Panc1 (cell line): ENCODE results near the gene SCYGR7. TPM values are rescaled to one million over a fixed set of nuclear protein-coding genes. Genes with fewer than 3 reads are reported as not detected.

Experiments used
- ATAC-seq: fragments of 200-7000 bp; cut with Tn5 transposase; 2 replicates; pipeline ENCODE4 v1.9.1; 2020; ENCODE audit warnings: mild to moderate bottlenecking, moderate library complexity
- BruUV-seq: library from RNA; stranded (reverse); fragments of 400-500 nt; replicated peaks from 2 replicates; lab custom pipeline; 2021; lab: Mats Ljungman, UMichigan
- CTCF ChIA-PET: fragments of 300-600 bp; sonication (Branson Sonifier 250); formaldehyde crosslinking; loops from one replicate; lab custom pipeline; 2022; ENCODE audit warnings: antibody characterized with exemption; lab: Charles Lee
- POLR2A ChIA-PET: fragments of 300-600 bp; sonication (Branson Sonifier 250); formaldehyde crosslinking; loops from one replicate; lab custom pipeline; 2022; ENCODE audit warnings: antibody characterized with exemption; lab: Charles Lee
- DNase-seq: peaks from one replicate; pipeline ENCODE4 v3.0.0-alpha.2; 2010; ENCODE audit warnings: low read depth, low spot score
- H3K27ac ChIP-seq: 2 replicates; pipeline ENCODE4 v1.5.1; 2011; ENCODE audit warnings: mild to moderate bottlenecking, low read length, inconsistent platforms
- H3K27me3 ChIP-seq: fragments of 200-500 bp; sonication (Bioruptor generic); 2 replicates; pipeline ENCODE4 v1.6.0; 2014; ENCODE audit warnings: low read length, inconsistent platforms; ENCODE audit not compliant: control insufficient read depth, insufficient read depth
- H3K36me3 ChIP-seq: fragments of 200-500 bp; sonication (Bioruptor generic); 2 replicates; pipeline ENCODE4 v1.5.1; 2014; ENCODE audit warnings: inconsistent platforms, mild to moderate bottlenecking, low read length, moderate library complexity; ENCODE audit not compliant: control insufficient read depth, insufficient read depth
- H3K4me1 ChIP-seq: 2 replicates; pipeline ENCODE4 v1.5.1; 2011; ENCODE audit warnings: inconsistent platforms, mild to moderate bottlenecking, low read length, moderate library complexity; ENCODE audit not compliant: control insufficient read depth, insufficient read depth
- H3K4me3 ChIP-seq, 2 experiments: 2 replicates each; pipeline ENCODE4 v1.5.1; 2011 to 2012; ENCODE audit warnings: low read depth in 2 of 2, low read length in 2 of 2, mild to moderate bottlenecking in 2 of 2, inconsistent platforms in 1 of 2, moderate library complexity in 1 of 2
- H3K9me3 ChIP-seq: fragments of 200-500 bp; sonication (Bioruptor generic); 2 replicates; pipeline ENCODE4 v1.5.1; 2014; ENCODE audit warnings: low read depth, mild to moderate bottlenecking, inconsistent platforms, low read length, moderate library complexity; ENCODE audit not compliant: control insufficient read depth, insufficient read depth
- CTCF ChIP-seq: fragments of 450-650 bp; IDR thresholded peaks from 2 replicates; pipeline ENCODE4 v1.5.1; 2017; ENCODE audit warnings: mild to moderate bottlenecking
- POLR2AphosphoS5 ChIP-seq: IDR thresholded peaks from 2 replicates; pipeline ENCODE4 v1.6.1; 2012; ENCODE audit warnings: mild to moderate bottlenecking, low read depth, low read length, moderate library complexity
- SIN3A ChIP-seq: IDR thresholded peaks from 2 replicates; pipeline ENCODE4 v1.6.1; 2012; ENCODE audit warnings: low read depth, mild to moderate bottlenecking, low read length, moderate library complexity, borderline replicate concordance; ENCODE audit not compliant: insufficient read depth
- TCF7L2 ChIP-seq: IDR thresholded peaks from 2 replicates; pipeline ENCODE4 v1.6.1; 2011; ENCODE audit warnings: mild to moderate bottlenecking, low read depth, low read length, inconsistent platforms
- in situ Hi-C: cut with HindIII; loops from 2 replicates; pipeline ENCODE4 v1.10.0; 2016; ENCODE audit warnings: low sequenced_read_pairs, low pct_unique_long_range_greater_than_20kb
- intact Hi-C: fragments of 100-400 bp; cut with micrococcal nuclease; formaldehyde crosslinking; loops from one replicate; pipeline ENCODE4 v1.10.0; 2022; ENCODE audit not compliant: unreplicated experiment
- total RNA-seq: library from RNA; stranded (reverse); gene quantifications from one replicate; pipeline ENCODE4 v1.2.1, GENCODE V29; 2021; ENCODE audit not compliant: unreplicated experiment
- TF ChIP-seq, protein P1 (sequence below), 2 experiments: IDR thresholded peaks; 2 replicates each; pipeline ENCODE4 v1.6.1; 2011 to 2012; ENCODE audit warnings: low read depth in 2 of 2, control low read depth in 1 of 2, low read length in 1 of 2, mild to moderate bottlenecking in 1 of 2, moderate library complexity in 1 of 2; ENCODE audit not compliant: insufficient read depth in 1 of 2

Gene SCYGR7
- total RNA-seq, 1 experiment from 2014 or later: not detected

GRCh38 chr2:227766373-227766883 is 38.3 kb downstream of the SCYGR7 start:
- TF ChIP-seq, protein P1, sequence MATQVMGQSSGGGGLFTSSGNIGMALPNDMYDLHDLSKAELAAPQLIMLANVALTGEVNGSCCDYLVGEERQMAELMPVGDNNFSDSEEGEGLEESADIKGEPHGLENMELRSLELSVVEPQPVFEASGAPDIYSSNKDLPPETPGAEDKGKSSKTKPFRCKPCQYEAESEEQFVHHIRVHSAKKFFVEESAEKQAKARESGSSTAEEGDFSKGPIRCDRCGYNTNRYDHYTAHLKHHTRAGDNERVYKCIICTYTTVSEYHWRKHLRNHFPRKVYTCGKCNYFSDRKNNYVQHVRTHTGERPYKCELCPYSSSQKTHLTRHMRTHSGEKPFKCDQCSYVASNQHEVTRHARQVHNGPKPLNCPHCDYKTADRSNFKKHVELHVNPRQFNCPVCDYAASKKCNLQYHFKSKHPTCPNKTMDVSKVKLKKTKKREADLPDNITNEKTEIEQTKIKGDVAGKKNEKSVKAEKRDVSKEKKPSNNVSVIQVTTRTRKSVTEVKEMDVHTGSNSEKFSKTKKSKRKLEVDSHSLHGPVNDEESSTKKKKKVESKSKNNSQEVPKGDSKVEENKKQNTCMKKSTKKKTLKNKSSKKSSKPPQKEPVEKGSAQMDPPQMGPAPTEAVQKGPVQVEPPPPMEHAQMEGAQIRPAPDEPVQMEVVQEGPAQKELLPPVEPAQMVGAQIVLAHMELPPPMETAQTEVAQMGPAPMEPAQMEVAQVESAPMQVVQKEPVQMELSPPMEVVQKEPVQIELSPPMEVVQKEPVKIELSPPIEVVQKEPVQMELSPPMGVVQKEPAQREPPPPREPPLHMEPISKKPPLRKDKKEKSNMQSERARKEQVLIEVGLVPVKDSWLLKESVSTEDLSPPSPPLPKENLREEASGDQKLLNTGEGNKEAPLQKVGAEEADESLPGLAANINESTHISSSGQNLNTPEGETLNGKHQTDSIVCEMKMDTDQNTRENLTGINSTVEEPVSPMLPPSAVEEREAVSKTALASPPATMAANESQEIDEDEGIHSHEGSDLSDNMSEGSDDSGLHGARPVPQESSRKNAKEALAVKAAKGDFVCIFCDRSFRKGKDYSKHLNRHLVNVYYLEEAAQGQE (IDR thresholded peaks at IDR 0.05; ENCODE audit: insufficient read depth in 1 of 2, low read depth in 2 of 2, low read length in 1 of 2): no peak
- TF ChIP-seq CTCF (peak; percentile 84), TCF7L2 (no peak)
- DNase-seq (peak; percentile 53), ATAC-seq (peak; percentile 99)
- H3K9me3 ChIP-seq: no peaks in the 10 kb centered on the region
- no peaks in the 10 kb centered on the region for H3K4me1 ChIP-seq
- H3K4me3 ChIP-seq: no peak overlapping the region
- H3K36me3 ChIP-seq: no peaks in the 10 kb centered on the region
- BruUV-seq: no TSS peak
- intact Hi-C loops (loop anchor here (1.0 to 10.0 kb wide), 3 partner anchors 108 to 360 kb away; no protein-coding TSS in a partner anchor), in situ Hi-C loops (no loop called here)
- H3K27me3 ChIP-seq: no peaks in the 10 kb centered on the region
- POLR2A ChIA-PET: no interaction called here
- CTCF ChIA-PET: interaction anchor here (0.5 to 2.5 kb wide), 6 partner anchors 108 to 296 kb away, joined by 3 to 33 read pairs (median 4); no protein-coding TSS in a partner anchor
- no peak overlapping the region for H3K27ac ChIP-seq

DNA sequence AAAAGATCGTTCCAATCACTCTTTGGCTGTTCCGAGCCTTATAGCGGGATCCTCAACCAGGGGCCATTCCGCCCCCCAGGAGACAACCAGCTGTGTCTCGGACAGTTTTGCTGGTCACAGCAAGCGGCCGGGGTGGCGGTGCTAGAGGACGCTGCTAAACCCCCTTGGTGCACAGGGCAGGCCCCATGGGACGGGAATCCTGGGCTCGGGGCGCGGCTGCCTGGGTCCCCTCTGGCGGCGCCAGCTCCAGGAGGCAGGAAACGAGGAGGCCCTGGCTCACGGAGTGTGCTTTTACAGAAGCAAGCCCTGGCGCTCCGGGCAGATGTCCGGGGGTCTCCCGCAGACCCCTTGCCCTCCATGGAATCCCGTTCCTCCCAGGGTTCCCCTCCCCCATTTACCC is 39.7 kb downstream of the SCYGR7 start:
- Histone ChIP-seq H3K9me3 (no peaks in the 10 kb centered on the region), H3K27me3 (no peaks in the 10 kb centered on the region), H3K4me3 (no peak overlapping the region), H3K4me1 (no peaks in the 10 kb centered on the region), H3K27ac (no peak overlapping the region), H3K36me3 (no peaks in the 10 kb centered on the region)
- in situ Hi-C loops: no loop called here
- DNase-seq (no peak), ATAC-seq (no peak)
- TF ChIP-seq, protein P1 (IDR thresholded peaks at IDR 0.05; ENCODE audit: insufficient read depth in 1 of 2, low read depth in 2 of 2, low read length in 1 of 2): no peak
- TF ChIP-seq TCF7L2 (no peak), SIN3A (no peak), CTCF (no peak), POLR2AphosphoS5 (no peak)
- intact Hi-C loops: loop anchor here (2.0 to 10.0 kb wide), 2 partner anchors 193 to 361 kb away; no protein-coding TSS in a partner anchor
- BruUV-seq: no TSS peak
- ChIA-PET CTCF (no interaction called here), POLR2A (no interaction called here)
